ENCODE results near the gene SMAD6.
"Not testable (repeated sequence)": the region's sequence is repeated elsewhere in the genome, so short reads cannot be mapped to it uniquely, and the experiment has no call there.

Gene SMAD6

DNA sequence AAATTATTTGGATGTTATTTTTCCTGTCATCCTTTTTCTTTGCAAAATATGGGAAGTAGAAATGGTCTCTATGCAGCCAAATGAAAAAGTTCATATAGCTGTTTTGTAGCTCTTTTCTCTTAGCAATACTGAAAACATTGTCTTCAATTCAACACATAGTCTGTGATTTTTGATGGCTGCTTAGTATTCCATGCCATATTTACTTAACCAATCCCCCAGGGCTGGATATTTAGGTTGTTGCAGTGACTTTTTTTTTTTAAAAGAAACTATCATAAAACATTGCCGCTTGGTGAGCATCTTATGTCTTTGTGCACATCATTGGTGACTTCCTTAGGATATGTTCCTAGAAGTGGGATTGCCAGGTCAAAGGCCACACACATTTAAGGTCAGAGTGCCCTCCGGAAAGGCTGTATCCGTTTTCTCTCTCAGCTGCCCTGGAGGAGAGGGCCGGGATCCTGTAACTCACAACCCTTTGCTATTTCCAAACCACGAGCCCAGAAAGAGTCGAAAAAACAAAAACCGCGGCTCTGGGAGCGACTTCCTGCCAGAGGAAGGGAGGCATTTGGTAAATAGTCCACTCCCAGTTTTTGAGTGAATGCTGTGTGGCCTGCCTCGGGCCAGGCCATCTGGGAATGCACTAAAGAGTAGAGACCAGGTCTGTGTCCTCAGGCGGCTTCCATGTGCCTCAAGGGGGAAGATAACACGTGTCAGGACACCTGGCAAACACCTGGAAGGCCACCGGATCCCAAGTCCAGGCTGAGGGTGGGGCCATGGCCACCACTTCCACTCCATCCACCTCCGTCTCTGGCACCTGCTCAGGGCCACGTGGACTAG, 41.9 kb downstream of the SMAD6 start:
- DNase-seq: no peak

GRCh38 chr15:66744610-66745279, 42.7 kb downstream of the SMAD6 start:
- DNase-seq: no peak

GRCh38 chr15:66745530-66746230, 43.6 kb downstream of the SMAD6 start:
- no peak for DNase-seq

DNA sequence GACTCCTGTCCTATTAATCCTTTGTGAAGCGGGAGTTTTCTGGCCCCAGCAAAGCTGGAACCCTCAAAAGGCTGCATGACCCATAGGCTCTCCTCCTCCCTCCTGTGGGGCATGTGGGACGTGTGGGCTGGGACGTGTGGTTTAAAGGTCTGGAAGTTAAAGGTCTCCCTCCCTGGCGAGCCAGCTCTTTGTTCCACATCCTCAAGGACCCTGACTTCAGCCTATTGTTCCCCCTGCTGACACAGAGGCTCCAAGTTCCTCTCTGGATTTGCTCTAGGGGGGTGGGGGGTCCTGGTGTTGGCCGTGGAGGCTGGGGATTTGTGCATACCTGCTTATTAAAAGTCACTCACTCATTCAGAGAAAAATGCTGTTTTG, 44.2 kb downstream of the SMAD6 start:
- DNase-seq: no peak

GRCh38 chr15:66747223-66747622, 45.2 kb downstream of the SMAD6 start:
- no peak for DNase-seq

DNA sequence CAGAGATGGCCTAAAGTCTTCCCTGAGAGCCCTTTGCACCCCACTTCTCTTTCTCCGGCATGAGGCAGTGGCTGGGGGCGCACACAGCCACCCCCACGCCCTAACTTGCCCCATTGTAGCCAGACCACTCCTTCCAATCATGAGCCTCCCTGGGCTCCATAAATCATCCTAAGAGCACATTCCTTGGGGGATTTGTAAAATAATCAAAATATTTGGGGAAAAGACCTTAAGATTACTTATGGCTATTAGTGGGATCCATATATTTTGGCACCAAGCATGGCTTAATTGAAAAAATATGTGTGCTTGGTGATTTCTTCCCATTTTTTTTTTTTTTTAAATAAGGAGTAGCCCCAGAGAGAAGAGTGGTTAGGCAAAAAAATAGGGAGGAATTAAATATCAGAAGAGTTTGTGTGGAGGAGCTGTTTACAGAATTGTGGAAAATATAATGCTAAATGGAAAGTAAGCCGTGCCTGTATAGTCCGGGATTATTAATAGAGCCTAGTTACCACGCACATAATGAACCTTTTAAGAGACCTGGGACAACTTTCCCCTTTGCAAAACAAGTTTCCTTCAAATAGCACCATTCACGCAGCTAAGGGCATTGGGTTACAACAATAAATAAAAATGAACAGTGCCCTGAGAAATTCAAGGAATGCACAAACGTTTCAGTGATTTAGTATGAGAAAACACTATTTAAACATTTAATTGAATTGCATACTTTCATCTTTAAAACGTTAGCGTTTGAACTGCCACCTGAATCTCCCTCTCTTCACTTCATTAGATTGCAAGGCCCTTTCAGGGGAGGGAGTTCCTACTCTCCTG, 46.1 kb downstream of the SMAD6 start:
- no peak for DNase-seq

DNA sequence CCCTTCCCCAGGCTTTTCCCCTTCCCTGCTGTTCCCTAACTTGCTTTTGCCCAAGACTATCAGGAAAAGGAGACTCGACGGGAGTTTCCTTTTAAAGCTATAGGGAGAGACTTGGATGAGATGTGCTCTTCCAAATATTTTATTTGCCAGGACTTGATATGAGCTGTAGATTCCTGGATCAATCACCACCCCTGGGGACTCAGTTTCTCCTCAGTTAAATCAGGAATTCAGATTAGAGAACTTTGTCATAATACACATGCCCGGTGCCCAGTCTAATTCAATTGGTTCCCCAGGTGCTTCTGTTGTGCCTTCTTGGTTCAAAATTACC, 46.6 kb downstream of the SMAD6 start:
- DNase-seq: no peak

DNA sequence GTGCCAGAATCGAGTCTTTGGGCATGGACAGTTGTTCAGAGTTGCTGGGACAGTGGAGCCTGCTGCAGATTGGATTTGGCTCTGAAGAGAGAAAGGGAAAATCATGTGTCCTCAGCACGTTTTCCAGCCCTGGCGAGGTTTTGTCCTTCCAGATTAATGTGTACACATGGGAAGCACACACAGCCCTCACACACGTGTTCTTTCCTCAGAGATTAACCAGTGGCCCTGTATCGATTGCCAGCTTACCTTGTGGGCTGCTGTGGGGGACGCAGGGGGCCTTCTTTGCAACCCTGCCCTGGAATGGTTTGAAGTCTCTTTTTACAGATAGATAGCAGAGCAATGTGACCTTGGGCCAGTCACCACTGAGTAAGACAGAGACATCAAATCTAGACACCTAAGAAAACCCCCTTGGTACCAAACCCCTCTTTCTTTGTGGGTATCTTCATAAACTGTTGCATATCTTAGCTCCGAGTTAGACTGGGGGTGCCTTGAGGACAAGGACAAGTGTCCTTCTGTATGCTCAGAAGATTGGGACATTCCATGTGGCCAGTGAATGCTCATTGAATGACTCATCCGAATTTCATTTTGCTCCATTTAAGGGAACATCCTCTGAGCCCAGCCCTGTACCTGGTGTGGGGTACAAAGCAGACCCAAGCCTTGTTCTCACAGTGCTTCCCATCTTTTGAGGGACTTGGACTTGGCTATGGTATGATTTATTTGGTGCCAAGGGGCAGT, 48.0 kb downstream of the SMAD6 start:
- no peak for DNase-seq

GRCh38 chr15:66750609-66751008, 48.6 kb downstream of the SMAD6 start:
- DNase-seq: no peak

- no peak for DNase-seq
Measured at GRCh38 chr15:66751579-66751978, 49.5 kb downstream of the SMAD6 start.

GRCh38 chr15:66752078-66752477, 50.0 kb downstream of the SMAD6 start:
- no peak for DNase-seq

GRCh38 chr15:66753687-66754377, 51.8 kb downstream of the SMAD6 start:
- DNase-seq: no peak

GRCh38 chr15:66754789-66755188, 52.8 kb downstream of the SMAD6 start:
- DNase-seq: no peak

DNA sequence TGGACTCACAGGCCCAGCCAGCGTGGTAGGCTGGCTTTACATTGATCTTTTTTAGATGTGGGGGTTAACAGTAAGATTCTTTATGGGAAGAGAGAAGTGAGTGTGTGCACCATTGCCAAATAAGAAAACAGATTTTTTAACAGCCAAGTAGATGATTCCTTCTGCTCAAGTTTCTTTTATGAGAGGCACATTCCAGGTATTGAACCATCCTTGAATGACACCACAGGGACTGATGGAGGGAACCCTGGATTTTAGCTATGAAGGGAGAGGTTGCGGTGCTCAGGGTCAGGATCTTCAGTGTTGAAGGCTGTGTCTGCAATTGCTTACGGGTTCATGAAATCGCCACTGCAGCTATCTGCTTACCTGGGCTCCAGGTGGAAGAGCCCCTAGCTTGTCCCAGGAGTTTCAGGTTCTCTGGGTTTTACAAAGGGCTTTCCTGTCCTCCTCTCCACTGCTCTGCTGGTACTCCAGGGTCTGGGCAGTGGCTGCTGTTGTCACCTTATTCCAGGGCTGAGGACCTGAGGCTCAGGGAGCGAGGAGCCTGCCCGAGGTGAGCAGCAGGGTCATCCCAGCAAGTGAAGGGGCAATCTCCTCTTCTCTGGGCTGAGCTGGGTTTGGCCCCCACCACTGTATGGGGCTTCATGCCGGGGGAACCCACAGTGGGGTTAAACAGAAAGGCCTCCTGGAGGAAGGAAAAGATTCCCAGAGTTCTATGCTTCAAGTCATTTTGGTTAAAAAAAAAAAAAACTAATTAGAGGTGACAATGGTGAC, 53.4 kb downstream of the SMAD6 start:
- DNase-seq: no peak

- no peak for DNase-seq
Measured at GRCh38 chr15:66756295-66756694, 54.3 kb downstream of the SMAD6 start.

DNA sequence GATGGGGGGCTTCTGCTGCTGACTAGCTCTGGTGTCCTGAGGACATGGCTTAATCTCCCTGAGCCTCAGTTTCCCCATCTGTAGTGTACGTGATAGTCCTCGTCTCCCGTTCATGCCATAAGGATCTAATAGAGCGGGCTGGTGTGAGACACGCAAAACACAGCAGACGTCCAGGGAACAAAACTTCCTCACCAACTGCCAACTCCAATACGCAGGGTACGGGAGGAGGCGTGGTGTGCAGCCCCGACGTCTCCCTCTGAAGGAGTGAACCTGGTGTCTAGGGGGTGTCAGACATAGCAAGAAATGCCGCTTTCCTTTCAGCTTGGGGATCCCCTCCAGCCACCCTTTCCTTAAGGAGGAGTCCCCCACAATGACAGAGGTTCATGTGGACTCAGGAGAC, 55.0 kb downstream of the SMAD6 start:
- no peak for DNase-seq

DNA sequence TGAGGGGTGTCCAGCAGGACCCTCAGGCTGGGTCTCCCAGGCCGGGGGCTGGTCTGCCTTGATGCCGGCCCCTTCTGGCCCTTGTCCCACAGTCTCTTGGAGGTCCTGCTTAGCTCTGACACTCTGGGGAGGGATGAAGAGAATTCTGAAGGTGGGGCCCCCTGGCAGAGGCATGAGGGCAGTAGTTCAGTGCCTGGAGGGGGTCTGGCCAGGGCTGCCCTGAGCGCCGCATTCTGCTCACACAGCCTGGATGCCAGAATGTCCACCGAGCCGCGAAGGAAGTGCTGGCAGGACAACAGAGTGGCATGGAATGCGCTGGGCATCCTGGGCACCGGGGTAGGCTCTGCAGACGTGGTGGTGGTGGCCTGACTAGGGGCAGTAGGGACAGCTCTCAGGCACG, 55.5 kb downstream of the SMAD6 start:
- no peak for DNase-seq

GRCh38 chr15:66758217-66758616, 56.2 kb downstream of the SMAD6 start:
- DNase-seq: not testable (repeated sequence)

GRCh38 chr15:66758844-66759243, 56.8 kb downstream of the SMAD6 start:
- no peak for DNase-seq

DNA sequence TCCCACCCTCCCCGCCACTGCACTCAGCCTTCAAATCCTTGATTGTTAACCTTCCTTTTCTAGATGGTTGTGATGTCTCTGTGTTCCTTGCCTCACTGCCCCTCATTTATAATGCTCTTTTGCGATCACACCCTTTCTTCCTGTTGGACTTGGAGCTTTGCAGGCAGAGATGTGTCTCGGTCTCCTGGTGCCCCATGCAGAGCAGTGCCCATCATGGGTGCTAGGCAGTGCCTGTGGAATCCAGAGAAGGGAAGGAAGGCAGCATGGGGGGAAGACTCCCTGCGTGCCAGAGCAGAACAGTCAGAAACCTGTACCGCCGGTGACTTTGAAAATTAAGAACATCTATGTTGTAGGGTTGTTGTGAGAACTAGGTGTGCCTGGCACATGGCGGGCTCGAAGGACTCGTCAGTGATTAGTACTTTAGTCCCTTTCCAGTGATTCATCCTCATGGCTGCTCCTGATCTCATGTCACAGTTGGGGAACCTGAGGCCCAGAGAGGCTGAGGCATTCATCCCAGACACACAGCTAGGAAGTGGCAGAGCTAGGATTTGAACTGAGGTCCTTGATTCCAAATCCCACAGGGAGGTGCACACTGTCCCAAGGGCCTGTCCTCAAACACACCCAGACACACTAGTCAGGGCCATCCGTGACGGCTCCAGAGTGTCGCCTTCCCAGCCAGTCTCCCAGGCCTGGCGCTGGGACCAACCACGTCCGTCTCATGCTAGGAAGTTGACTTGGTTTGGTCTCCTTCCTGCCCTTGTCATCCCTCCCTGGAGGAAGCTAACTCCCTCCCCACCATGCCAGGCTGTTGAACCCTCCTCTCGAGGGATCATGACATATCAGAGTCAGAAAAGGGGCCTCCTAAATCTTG, 58.3 kb downstream of the SMAD6 start:
- no peak for DNase-seq

All from cortex of kidney (tissue), 1 donor.